ENCODE results near the gene ELOVL1.

DNA sequence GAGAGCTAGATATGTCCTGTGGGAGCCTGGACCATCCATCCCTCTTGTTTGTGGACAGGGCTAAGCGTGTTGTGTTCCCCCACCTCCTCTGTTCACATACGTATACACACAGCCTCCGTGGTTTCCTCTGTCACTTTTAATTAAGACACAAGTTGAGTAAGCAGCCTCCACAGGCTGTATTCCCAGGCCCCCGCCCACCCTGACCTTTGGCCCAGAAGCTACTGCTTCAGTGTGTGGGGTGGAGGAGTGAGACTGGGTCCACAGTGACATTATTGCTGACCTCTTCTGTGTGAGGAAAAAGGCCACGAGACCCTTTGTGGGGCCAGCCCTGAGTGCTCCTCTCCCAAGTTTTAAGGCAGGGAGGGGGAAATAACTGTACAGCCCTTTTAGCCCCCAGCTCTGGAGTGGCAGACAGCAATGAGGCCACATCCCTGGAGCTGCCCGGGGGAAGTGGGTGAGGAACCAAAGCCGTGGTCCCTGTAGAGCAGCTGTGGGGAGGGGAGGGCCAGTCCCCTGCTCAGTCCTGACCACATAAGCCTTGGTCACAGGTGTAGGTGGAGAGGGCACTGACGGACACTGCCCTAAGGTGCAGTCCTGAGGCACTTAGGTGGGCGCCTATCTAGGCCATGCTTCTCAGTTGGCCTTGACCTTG lies 4.4 kb downstream of the ELOVL1 start:
- TF ChIP-seq POLR2A (IDR thresholded peaks at IDR 0.05; ENCODE audit: borderline replicate concordance, extremely low read depth, insufficient read depth, insufficient read length) (no peak), EZH2 (IDR thresholded peaks at IDR 0.05) (no peak), REST (IDR thresholded peaks at IDR 0.05; ENCODE audit: low read depth) (no peak), JUND (IDR thresholded peaks at IDR 0.05) (no peak)
- TF ChIP-seq, protein P1, sequence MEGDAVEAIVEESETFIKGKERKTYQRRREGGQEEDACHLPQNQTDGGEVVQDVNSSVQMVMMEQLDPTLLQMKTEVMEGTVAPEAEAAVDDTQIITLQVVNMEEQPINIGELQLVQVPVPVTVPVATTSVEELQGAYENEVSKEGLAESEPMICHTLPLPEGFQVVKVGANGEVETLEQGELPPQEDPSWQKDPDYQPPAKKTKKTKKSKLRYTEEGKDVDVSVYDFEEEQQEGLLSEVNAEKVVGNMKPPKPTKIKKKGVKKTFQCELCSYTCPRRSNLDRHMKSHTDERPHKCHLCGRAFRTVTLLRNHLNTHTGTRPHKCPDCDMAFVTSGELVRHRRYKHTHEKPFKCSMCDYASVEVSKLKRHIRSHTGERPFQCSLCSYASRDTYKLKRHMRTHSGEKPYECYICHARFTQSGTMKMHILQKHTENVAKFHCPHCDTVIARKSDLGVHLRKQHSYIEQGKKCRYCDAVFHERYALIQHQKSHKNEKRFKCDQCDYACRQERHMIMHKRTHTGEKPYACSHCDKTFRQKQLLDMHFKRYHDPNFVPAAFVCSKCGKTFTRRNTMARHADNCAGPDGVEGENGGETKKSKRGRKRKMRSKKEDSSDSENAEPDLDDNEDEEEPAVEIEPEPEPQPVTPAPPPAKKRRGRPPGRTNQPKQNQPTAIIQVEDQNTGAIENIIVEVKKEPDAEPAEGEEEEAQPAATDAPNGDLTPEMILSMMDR (IDR thresholded peaks at IDR 0.05 in 2 of 3, conservative IDR thresholded peaks at IDR 0.05 in 1 of 3; ENCODE audit: borderline replicate concordance in 1 of 3, insufficient read depth in 1 of 3, low read depth in 2 of 3, low read length in 2 of 3), result no peak
- TF ChIP-seq, protein P2, sequence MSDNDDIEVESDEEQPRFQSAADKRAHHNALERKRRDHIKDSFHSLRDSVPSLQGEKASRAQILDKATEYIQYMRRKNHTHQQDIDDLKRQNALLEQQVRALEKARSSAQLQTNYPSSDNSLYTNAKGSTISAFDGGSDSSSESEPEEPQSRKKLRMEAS (IDR thresholded peaks at IDR 0.05), result no peak
